22Rv1 (cell line): Measurements from ENCODE around the gene TMEM154.

Source experiments
- H3K27ac ChIP-seq: fragments of 450-650 bp; 2 replicates; pipeline ENCODE4 v1.5.1; 2017
- ZFX ChIP-seq: fragments of 450-650 bp; IDR thresholded peaks from 2 replicates; pipeline ENCODE4 v1.6.1; 2017; ENCODE audit warnings: antibody characterized with exemption, borderline replicate concordance
- TF ChIP-seq, protein P1 (sequence below): fragments of 450-650 bp; IDR thresholded peaks from 2 replicates; pipeline ENCODE4 v1.5.1; 2017; ENCODE audit warnings: mild to moderate bottlenecking

TMEM154 gene

DNA sequence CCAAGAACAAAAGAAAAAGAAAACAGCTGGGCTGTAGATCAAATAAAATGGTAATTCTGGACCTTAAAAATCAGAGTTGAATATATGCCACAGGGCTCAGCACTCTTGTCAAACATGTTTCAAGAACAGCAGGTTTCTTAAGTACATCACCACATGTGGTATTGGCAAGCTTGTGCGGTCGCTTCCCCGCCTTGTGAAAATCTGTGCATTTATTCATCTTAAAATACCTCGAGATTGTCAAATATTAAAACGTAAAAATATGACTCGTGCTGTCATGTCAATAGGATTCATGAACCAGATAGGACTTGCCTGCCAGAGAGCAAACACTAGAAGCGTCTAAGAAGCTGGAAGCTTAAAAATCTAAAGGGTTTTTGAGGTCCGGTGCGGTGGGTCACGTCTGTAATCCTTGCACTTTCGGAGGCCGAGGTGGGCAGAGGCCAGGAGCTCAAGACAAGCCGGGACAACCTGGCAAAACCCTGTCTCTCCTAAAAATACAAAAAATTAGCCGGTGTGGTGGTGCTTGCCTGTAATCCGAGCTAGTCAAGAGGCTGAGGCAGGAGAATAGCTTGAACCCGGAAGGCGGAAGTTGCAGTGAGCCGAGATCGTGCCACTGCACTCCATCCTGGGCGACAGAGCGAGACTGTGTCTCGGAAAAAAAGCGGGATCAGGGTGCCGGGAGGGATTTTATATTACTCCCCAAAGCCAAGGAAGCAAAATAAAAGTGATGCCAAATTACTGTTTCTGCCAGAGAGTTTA is 40.2 kb upstream of the TMEM154 start:
- TF ChIP-seq, protein P1, sequence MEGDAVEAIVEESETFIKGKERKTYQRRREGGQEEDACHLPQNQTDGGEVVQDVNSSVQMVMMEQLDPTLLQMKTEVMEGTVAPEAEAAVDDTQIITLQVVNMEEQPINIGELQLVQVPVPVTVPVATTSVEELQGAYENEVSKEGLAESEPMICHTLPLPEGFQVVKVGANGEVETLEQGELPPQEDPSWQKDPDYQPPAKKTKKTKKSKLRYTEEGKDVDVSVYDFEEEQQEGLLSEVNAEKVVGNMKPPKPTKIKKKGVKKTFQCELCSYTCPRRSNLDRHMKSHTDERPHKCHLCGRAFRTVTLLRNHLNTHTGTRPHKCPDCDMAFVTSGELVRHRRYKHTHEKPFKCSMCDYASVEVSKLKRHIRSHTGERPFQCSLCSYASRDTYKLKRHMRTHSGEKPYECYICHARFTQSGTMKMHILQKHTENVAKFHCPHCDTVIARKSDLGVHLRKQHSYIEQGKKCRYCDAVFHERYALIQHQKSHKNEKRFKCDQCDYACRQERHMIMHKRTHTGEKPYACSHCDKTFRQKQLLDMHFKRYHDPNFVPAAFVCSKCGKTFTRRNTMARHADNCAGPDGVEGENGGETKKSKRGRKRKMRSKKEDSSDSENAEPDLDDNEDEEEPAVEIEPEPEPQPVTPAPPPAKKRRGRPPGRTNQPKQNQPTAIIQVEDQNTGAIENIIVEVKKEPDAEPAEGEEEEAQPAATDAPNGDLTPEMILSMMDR, result no peak
- TF ChIP-seq ZFX, result no peak
- no peak overlapping the region for H3K27ac ChIP-seq

DNA sequence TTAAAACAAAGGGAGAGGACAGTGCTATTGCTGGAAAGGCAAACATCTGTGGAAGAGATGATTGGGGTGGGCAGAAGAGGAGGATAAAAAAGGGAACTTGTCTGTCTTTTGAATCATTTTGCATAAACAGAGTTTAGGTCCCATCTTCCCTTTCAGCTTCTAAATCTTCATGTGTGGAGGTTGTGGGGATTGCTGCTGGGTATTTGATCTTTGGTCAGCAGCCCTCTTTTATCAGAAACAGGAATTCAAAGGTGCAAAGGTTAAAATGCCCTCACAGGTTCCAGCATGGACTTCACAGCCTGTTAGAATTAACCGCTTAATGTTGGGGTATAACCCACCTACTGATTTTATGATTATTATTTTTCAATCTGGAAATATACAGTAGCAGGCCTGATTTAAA is 39.5 kb upstream of the TMEM154 start:
- TF ChIP-seq, protein P1, result no peak
- TF ChIP-seq ZFX, result no peak

DNA sequence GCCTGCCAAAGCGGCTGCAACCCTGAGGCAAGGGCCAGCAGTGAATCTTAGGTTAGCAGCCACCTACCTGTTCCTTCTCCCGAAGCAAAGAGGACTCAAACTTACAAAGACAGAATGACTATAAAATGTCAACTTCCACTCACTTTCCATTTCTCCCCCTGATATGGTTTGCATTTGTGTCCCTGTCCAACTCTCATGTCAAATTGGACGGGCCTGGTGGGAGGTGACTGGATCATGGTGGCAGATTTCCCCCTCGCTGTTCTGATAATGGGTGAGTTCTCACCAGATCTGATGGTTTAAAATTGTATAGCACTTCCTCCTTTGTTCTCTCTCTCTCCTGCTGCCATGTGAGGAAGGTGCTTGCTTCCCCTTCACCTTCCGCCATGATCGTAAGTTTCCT is 35.3 kb upstream of the TMEM154 start:
- no peak overlapping the region for H3K27ac ChIP-seq
- TF ChIP-seq, protein P1, result no peak
- no peak for TF ChIP-seq ZFX

More for the DNA sequence above, 39.5 kb upstream of the TMEM154 start:
- H3K27ac ChIP-seq, result no peak overlapping the region

DNA sequence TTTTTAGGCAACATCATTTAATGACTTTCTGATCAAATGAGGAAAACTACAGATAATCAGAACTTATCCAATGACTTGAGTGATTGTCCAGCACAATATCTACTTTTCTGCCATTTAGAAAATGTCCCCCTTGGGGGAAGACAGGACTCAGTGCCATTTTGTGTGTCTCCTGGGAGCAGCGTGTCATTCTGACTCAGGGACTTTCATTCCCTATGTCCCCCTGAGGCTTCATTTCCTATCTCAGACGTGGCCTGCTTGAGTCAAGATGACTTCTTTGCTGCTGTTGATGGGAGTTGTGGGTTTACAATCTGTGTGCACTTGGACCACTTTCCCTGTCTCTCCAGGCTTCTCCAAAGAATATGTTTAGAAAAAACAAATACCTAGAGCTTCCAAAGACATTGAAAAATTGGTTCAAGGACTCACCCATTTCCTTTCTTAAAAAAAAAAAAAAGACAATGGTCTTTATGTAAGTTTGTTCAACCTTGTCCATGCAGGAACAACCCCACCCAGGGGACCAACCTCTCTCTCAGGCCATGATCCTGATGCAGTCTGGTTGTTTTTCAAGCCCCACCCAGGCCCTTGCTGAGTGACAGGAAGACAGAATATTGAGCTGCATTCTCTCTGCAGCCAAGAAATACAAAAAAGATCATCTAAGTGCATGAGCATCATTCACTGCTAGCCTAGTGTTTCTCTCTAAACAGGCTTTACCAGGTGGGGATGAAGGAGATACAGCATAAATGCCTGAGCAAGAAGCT is 34.3 kb upstream of the TMEM154 start:
- TF ChIP-seq, protein P1, result no peak
- no peak for TF ChIP-seq ZFX
- H3K27ac ChIP-seq, result no peak overlapping the region

DNA sequence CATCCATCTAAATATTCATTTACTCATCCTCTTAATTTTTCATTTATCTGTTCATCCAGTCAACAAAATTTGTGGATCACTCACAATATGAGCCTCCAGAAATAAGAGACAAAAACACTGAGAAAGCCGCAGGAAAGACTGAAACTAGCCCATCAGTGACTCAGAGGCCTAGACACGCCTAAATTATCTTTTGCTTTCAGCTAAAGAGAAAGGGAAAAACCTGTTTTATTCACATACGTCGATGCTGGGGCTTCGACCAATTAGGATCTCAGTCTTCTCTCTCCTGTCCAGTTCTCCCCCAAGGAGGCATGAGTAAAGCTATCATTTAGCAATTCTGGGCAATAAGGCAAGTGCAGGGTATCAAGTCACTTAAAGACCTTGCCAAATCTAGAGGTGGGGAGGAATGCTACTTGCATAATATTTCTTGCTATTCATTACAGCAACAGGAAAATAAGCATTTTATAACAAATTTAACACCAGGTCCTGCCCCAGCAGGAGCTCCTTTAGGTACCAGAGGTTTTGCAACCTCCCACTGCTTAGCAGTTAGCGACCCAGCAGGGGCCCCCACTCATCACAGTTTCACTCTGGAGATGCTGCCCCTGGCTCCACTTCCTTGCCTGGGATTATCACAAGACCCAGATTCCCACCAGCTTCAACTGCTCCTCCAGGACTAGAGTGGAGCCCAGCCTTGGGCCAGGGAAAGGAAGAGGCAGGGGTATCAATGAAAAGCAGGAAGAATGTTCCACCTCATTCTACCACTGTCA is 30.1 kb upstream of the TMEM154 start:
- TF ChIP-seq ZFX, result no peak
- TF ChIP-seq, protein P1, result no peak
- H3K27ac ChIP-seq, result no peak overlapping the region

DNA sequence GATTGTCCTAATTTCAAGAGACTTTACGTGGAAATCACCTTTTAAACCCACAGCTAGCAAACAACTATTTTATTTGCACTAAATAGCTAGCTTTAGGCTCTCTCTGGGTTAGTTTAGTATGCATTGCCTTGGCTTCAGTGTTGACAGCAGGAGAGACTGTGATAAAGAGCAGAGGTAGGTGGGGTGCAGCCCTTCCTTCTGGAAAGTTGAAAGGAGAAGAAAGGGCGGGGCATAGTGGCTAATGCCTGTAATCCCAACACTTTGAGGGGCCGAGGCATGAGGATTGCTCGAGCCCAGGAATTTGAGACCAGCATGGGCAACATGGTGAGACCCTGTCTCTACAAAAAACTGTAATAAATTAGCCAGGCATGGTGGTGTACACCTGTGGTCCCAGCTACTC is 29.0 kb upstream of the TMEM154 start:
- 0 out of 2 replicates have a peak overlapping the region, but pooled peaks have one; percentile 29 for H3K27ac ChIP-seq
- TF ChIP-seq, protein P1, result no peak
- TF ChIP-seq ZFX, result no peak
